ENCODE data around the gene FLNB.

FLNB gene

GRCh38 chr3:58101499-58102389 is 93.5 kb downstream of the FLNB start:
- in situ Hi-C loops (cut with MboI; ENCODE audit: low pct_unique_long_range_greater_than_20kb, low sequenced_read_pairs, unreplicated experiment), result no loop called here
- TF ChIP-seq CTCF (IDR thresholded peaks at IDR 0.05; ENCODE audit: extremely low read depth, insufficient read depth, missing control alignments), result no peak
- DNase-seq (ENCODE audit: low spot score), result no peak

DNA sequence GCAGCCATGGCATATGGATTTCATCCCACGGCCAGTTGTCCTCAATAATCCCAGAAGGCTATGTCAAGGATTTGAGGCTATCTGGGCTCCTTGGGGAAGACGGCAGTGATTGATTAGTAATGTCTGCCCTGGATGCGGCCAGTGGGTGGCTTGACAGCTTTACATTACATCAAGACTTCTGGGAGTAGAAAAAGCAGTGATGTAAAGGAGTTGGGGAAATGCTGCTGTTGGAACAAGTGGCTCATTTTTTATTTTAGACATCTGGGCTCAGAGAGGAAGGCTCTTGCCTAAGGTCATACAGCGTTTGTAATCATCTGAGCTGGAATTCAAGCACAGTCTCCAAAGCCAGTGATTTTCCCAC is 94.1 kb downstream of the FLNB start:
- no peak for DNase-seq (ENCODE audit: low spot score)
- in situ Hi-C loops (cut with MboI; ENCODE audit: low pct_unique_long_range_greater_than_20kb, low sequenced_read_pairs, unreplicated experiment), result no loop called here
- no peak for TF ChIP-seq CTCF (IDR thresholded peaks at IDR 0.05; ENCODE audit: extremely low read depth, insufficient read depth, missing control alignments)

DNA sequence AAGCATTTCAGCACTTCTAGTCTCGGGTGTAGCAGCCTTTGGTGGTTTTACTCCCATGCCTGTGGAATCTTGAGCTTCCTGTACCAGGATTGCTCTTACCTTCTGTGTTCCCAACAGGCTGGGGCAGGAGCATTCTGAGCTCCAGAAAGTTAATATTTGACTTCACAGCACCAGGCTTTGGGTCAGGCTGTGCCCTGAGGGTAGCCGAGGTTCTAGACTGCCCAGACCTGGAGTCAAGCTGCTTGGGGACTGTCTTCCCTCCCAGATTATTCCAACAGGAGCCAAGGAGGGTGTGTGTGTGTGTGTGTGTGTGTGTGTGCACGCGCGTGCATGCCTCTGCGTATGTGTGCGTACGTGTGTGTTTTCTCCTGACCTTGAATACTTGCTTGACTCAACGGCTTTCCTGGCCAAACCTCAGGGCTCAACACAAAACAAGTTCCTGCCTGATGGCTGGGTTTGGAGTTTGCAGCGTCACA is 94.8 kb downstream of the FLNB start:
- in situ Hi-C loops (cut with MboI; ENCODE audit: low pct_unique_long_range_greater_than_20kb, low sequenced_read_pairs, unreplicated experiment), result no loop called here
- TF ChIP-seq CTCF (IDR thresholded peaks at IDR 0.05; ENCODE audit: extremely low read depth, insufficient read depth, missing control alignments), result no peak
- DNase-seq (ENCODE audit: low spot score), result no peak

GRCh38 chr3:58104151-58104550 is 95.9 kb downstream of the FLNB start:
- DNase-seq (ENCODE audit: low spot score), result no peak
- TF ChIP-seq CTCF (IDR thresholded peaks at IDR 0.05; ENCODE audit: extremely low read depth, insufficient read depth, missing control alignments), result no peak
- in situ Hi-C loops (cut with MboI; ENCODE audit: low pct_unique_long_range_greater_than_20kb, low sequenced_read_pairs, unreplicated experiment), result no loop called here

DNA sequence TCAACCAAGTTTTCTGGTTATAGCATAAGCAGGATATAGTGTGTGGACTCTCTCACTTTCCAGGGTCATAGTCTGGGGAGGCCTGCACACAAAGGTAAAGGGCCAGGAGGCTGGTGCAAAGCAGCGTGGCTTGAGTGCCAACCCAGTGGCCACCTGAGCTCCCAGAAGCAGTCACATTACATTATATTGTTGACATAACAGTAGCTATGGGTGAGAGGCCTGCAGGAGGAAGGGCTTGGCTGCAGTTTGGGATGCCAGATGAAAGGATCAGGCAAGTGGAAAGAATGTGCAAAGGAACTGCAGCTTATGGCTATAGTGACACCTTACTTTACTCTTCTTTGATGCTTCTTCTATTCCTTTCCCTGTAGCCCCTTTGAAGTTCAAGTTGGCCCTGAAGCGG is 96.5 kb downstream of the FLNB start:
- TF ChIP-seq CTCF (IDR thresholded peaks at IDR 0.05; ENCODE audit: extremely low read depth, insufficient read depth, missing control alignments), result no peak
- in situ Hi-C loops (cut with MboI; ENCODE audit: low pct_unique_long_range_greater_than_20kb, low sequenced_read_pairs, unreplicated experiment), result no loop called here

DNA sequence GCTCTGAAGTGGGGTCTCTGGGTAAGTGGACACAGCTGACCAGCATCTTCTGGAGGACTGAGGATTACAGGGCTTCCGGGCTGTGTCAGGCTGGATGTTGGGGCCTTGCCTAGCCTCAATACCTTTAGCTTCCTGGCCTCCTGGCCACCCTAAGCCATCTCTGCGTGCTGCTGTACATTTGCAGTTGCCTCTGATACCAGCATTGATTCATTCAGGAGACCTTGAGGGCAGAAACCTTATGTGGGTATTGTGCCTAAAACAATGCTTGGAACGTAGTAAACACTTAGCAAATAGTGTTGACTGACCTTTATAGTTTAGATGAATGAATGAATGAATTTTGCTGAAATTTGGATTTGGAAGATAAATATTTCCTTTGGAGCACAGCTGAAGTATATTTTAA is 97.0 kb downstream of the FLNB start:
- in situ Hi-C loops (cut with MboI; ENCODE audit: low pct_unique_long_range_greater_than_20kb, low sequenced_read_pairs, unreplicated experiment), result no loop called here
- DNase-seq (ENCODE audit: low spot score), result no peak
- no peak for TF ChIP-seq CTCF (IDR thresholded peaks at IDR 0.05; ENCODE audit: extremely low read depth, insufficient read depth, missing control alignments)

More for the DNA sequence above, 96.5 kb downstream of the FLNB start:
- no peak for DNase-seq (ENCODE audit: low spot score)
